GM13977 (cell line): ENCODE measurements around the gene CEMIP.
"Not testable (repeated sequence)": the region's sequence is repeated elsewhere in the genome, so short reads cannot be mapped to it uniquely, and the experiment has no call there.

ENCODE experiments used
- DNase-seq: peaks from one replicate; pipeline ENCODE4 v3.0.0; 2012; ENCODE audit warnings: low spot score
- CTCF ChIP-seq: IDR thresholded peaks from 2 replicates; pipeline ENCODE4 v1.5.1; 2012; ENCODE audit warnings: mild to moderate bottlenecking, control low read depth; ENCODE audit not compliant: insufficient read depth; ENCODE audit errors: extremely low read depth, missing control alignments
- in situ Hi-C: fragments of 300-500 bp; cut with MboI; formaldehyde crosslinking; loops from one replicate; pipeline ENCODE4 v1.12.0; 2022; ENCODE audit warnings: low sequenced_read_pairs, low pct_unique_long_range_greater_than_20kb, mixed read lengths, inconsistent platforms; ENCODE audit not compliant: unreplicated experiment

The CEMIP gene

DNA sequence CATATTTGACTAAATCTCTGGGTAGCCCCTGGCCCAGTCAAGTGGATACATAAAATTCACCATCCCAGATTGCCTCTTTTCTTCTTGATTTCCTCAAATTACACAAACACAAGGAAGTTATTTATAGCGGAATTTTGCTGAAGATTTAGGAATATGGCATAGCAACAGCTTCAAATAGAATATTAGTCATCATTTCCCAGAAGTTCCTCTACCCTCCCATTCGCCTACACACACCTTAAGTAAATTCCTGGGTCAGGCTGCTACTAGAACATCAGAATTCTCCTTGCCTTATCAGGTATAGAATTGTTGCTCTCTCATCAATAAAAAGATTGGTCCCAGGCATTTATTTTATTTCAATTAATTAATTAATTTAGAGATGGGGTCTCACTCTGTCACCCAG, 178.8 kb downstream of the CEMIP start:
- no peak for DNase-seq
- TF ChIP-seq CTCF: no peak
- in situ Hi-C loops: no loop called here

DNA sequence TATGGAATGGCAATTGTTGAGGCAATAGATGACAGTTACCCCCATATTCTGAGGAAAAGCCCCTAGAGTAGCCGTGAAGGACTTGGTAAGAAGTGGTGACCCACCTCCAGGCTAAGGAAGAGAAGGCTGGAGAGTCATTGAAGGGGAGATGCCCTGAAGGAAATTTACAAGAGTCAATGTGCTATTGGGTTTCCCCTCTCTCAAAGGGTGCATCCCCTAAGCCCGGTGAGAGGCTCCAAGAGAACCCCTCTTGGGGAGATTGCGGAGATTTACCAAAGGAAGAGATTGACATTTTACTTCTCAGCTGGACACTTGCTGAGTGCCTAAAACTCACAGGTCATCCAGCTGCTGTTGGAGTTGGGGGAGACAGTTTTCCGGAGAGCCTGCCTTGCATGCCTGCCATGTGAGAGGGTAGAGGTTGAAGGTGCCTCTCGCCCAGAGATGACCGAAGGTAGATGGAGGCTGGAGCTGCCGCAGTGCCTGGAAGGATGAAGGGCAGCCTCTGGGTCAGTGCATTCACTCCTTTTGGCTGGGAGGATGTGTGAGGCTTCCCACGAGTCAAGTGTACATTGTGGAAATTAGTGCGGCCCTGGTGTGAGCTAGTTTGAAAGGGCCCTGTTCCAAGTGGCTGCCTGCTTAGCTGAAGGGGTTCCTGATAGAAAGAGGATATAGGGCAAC, 179.8 kb downstream of the CEMIP start:
- DNase-seq: no peak
- in situ Hi-C loops: no loop called here
- TF ChIP-seq CTCF: no peak

DNA sequence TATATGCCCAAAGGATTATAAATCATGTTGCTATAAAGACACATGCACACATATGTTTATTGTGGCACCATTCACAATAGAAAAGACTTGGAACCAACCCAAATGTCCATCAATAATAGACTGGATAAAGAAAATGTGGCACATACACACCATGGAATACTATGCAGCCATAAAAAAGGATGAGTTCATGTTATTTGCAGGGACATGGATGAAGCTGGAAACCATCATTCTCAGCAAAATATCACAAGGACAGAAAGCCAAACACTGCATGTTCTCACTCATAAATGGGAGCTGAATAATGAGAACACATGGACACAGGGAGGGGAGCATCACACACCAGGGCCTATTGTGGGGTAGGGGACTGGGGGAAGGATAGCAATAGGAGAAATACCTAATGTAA, 186.3 kb downstream of the CEMIP start:
- DNase-seq, in situ Hi-C loops: not testable (repeated sequence)

GRCh38 chr15:80966431-80967197, 187.4 kb downstream of the CEMIP start:
- in situ Hi-C loops: no loop called here
- TF ChIP-seq CTCF: no peak
- DNase-seq: no peak

- no peak for TF ChIP-seq CTCF
- no peak for DNase-seq
- in situ Hi-C loops: no loop called here
Measured at GRCh38 chr15:80967451-80967850, 188.3 kb downstream of the CEMIP start.

GRCh38 chr15:80967991-80968510, 188.9 kb downstream of the CEMIP start:
- no peak for DNase-seq
- in situ Hi-C loops: no loop called here
- TF ChIP-seq CTCF: no peak

- no peak for DNase-seq
- TF ChIP-seq CTCF: no peak
- in situ Hi-C loops: no loop called here
Measured at GRCh38 chr15:80969316-80969715, 190.1 kb downstream of the CEMIP start.
